Measurements from ENCODE around the gene RAVER1.

DNA sequence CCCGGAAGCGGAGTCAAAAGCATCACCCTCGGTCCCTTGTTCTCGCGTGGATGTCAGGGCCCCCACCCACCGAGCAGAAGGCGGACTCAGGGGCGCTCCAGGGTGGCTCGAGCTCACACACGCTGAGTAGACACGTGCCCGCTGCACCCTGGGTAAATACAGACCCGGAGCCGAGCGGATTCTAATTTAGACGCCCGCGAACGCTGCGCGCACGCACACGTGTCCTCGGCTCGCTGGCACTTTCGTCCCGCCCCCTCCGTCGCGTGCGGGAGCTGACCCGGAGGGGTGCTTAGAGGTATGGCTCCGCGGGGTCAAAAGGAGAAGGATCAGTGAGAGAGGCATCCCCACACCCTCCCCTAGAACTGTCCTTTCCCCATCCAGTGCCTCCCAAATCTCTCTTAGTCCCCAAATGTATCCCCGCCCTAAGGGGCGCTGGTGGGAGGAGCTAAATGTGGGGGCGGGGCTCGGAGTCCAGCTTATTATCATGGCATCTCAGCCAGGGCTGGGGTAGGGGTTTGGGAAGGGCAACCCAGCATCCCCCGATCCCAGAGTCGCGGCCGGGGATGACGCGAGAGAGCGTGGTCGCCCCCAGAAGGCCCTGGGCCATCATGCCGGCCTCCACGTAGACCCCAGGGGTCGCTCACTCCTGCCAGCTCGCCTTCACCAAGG is 44.0 kb downstream of the RAVER1 start:
- TF ChIP-seq POLR2A (IDR thresholded peaks at IDR 0.05): no peak
- no peak for TF ChIP-seq CTCF (IDR thresholded peaks at IDR 0.05)

Measured in vagina (tissue), 2 donors.